WERI-Rb-1 (cell line): ENCODE measurements around the gene SH3RF2.

ENCODE experiments used
- DNase-seq: peaks from one replicate; pipeline ENCODE4 v3.0.0-alpha.2; 2020
- H3K27ac ChIP-seq: fragments of 250-450 bp; sonication (Bioruptor Pico); 2 replicates; pipeline ENCODE4 v1.5.1; 2020; ENCODE audit warnings: mild to moderate bottlenecking, moderate library complexity
- H3K27me3 ChIP-seq: fragments of 250-450 bp; sonication (Bioruptor Pico); 2 replicates; pipeline ENCODE4 v1.5.1; 2021; ENCODE audit warnings: mild to moderate bottlenecking, low read depth, moderate library complexity; ENCODE audit not compliant: insufficient read depth, severe bottlenecking
- H3K36me3 ChIP-seq: fragments of 250-450 bp; sonication (Bioruptor Pico); 2 replicates; pipeline ENCODE4 v1.5.1; 2020; ENCODE audit warnings: mild to moderate bottlenecking, moderate library complexity
- H3K4me3 ChIP-seq: 2 replicates; pipeline ENCODE4 v1.5.1; 2011; ENCODE audit warnings: low read depth, mild to moderate bottlenecking, control low read depth, low read length
- H3K9me3 ChIP-seq: fragments of 250-450 bp; sonication (Bioruptor Pico); 2 replicates; pipeline ENCODE4 v1.5.1; 2021; ENCODE audit warnings: mild to moderate bottlenecking, moderate library complexity; ENCODE audit not compliant: severe bottlenecking
- CTCF ChIP-seq: IDR thresholded peaks from 2 replicates; pipeline ENCODE4 v1.5.1; 2011; ENCODE audit warnings: low read depth, mild to moderate bottlenecking, control low read depth, inconsistent platforms, low read length

SH3RF2 gene

GRCh38 chr5:145938776-145939539 lies 2.6 kb downstream of the SH3RF2 start:
- Histone ChIP-seq H3K27me3 (no peaks in the 10 kb centered on the region), H3K9me3 (no peaks in the 10 kb centered on the region), H3K4me3 (no peak overlapping the region), H3K36me3 (no peaks in the 10 kb centered on the region), H3K27ac (no peak overlapping the region)
- no peak for TF ChIP-seq CTCF
- DNase-seq: no peak

DNA sequence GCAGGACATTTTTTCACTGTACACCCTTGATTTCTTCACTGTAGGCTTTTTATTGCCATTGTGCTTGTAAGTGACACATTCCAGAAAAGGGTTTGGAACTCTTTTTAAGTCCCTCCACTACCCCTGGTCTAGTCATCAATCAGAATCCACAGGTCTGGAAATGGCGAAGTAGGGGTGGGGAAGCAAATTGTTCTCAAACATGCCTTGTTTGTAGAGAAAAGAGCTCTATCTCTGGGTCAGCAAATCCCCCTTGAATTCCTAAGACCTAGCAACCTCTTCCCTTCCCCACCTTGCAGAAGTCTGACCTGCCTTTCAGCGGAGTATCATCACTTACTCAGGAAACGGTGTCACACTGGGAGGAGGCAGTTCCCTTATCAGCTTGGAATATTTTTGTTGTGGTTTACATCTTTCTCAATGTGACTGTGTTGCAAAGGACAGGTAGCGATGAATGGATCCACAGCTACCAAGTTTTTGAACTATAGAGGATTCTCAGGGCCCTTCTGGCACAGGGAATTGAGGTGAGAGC lies 3.2 kb downstream of the SH3RF2 start:
- Histone ChIP-seq H3K27ac (no peak overlapping the region), H3K36me3 (no peaks in the 10 kb centered on the region), H3K4me3 (no peak overlapping the region), H3K27me3 (no peaks in the 10 kb centered on the region), H3K9me3 (no peaks in the 10 kb centered on the region)
- DNase-seq: no peak
- no peak for TF ChIP-seq CTCF

- no peak overlapping the region for H3K4me3 ChIP-seq
- DNase-seq: no peak
- TF ChIP-seq CTCF: no peak
- no peaks in the 10 kb centered on the region for H3K9me3 ChIP-seq
- no peaks in the 10 kb centered on the region for H3K36me3 ChIP-seq
- no peaks in the 10 kb centered on the region for H3K27me3 ChIP-seq
- H3K27ac ChIP-seq: no peak overlapping the region
These were observed 4.7 kb downstream of the SH3RF2 start for GRCh38 chr5:145941096-145941447.

GRCh38 chr5:145941448-145942130 lies 5.2 kb downstream of the SH3RF2 start:
- Histone ChIP-seq H3K36me3 (no peaks in the 10 kb centered on the region), H3K27me3 (no peaks in the 10 kb centered on the region), H3K4me3 (no peak overlapping the region), H3K27ac (no peak overlapping the region), H3K9me3 (no peaks in the 10 kb centered on the region)
- no peak for TF ChIP-seq CTCF
- DNase-seq: no peak

DNA sequence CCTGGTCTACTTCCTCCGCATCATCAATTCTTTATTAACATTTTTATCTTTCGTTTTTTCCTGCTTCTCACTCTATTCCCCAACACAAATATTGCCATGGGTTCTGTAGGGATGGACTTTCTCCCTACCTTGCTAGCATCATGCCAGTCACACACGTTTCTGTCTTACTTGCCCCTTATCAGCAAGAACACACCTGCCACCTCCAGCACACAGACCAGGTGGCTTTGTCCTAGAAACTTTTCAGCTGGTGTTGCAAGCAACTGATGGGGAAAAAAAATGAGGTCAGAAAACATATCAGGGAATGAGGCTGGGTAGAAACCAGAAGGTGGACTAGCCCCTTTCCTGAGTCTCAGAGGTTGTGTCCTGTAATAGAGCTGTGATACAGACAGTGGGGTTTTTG lies 5.8 kb downstream of the SH3RF2 start:
- Histone ChIP-seq H3K9me3 (no peaks in the 10 kb centered on the region), H3K27ac (no peak overlapping the region), H3K36me3 (no peaks in the 10 kb centered on the region), H3K27me3 (no peaks in the 10 kb centered on the region), H3K4me3 (no peak overlapping the region)
- DNase-seq: no peak
- no peak for TF ChIP-seq CTCF
